DMS53 treated with DMSO at 0.1 percent for 48 hours (cell line): ENCODE measurements around the gene ATXN7L1.
A peak's percentile ranks its signal among the peaks of the same experiment; 100 is the strongest.
"Not testable (repeated sequence)": the region's sequence is repeated elsewhere in the genome, so short reads cannot be mapped to it uniquely, and the experiment has no call there.

ENCODE experiments used
- DNase-seq: peaks from one replicate; lab custom pipeline; 2025; ENCODE audit not compliant: unreplicated experiment; lab: John Stamatoyannopoulos, UW

The ATXN7L1 gene

GRCh38 chr7:105890290-105890997 lies 14.0 kb upstream of the ATXN7L1 start:
- DNase-seq, result no peak

- DNase-seq, result no peak
Measured at GRCh38 chr7:105887569-105888189, 11.3 kb upstream of the ATXN7L1 start.

- no peak for DNase-seq
Measured at GRCh38 chr7:105886776-105887175, 10.4 kb upstream of the ATXN7L1 start.

- no peak for DNase-seq
Measured at GRCh38 chr7:105885387-105886111, 9.2 kb upstream of the ATXN7L1 start.

GRCh38 chr7:105883179-105883578 lies 6.8 kb upstream of the ATXN7L1 start:
- not testable (repeated sequence) for DNase-seq

- DNase-seq, result no peak
Measured at GRCh38 chr7:105881439-105881838, 5.0 kb upstream of the ATXN7L1 start.

GRCh38 chr7:105880571-105881330 lies 4.4 kb upstream of the ATXN7L1 start:
- DNase-seq, result no peak

GRCh38 chr7:105879782-105880181 lies 3.4 kb upstream of the ATXN7L1 start:
- no peak for DNase-seq

GRCh38 chr7:105878746-105879605 lies 2.6 kb upstream of the ATXN7L1 start:
- no peak for DNase-seq

GRCh38 chr7:105877736-105878135 lies 1.3 kb upstream of the ATXN7L1 start:
- DNase-seq, result no peak

- DNase-seq, result peak; percentile 56
Measured at GRCh38 chr7:105876964-105877601, 684 bp upstream of the ATXN7L1 start.

- no peak for DNase-seq
Measured at GRCh38 chr7:105875505-105875904, 894 bp downstream of the ATXN7L1 start.

GRCh38 chr7:105874055-105874454 lies 2.3 kb downstream of the ATXN7L1 start:
- no peak for DNase-seq

GRCh38 chr7:105872491-105872890 lies 3.9 kb downstream of the ATXN7L1 start:
- no peak for DNase-seq

GRCh38 chr7:105871142-105871541 lies 5.3 kb downstream of the ATXN7L1 start:
- DNase-seq, result no peak

- no peak for DNase-seq
Measured at GRCh38 chr7:105866102-105866801, 10.1 kb downstream of the ATXN7L1 start.

- no peak for DNase-seq
Measured at GRCh38 chr7:105863876-105864275, 12.5 kb downstream of the ATXN7L1 start.

GRCh38 chr7:105862770-105863169 lies 13.6 kb downstream of the ATXN7L1 start:
- no peak for DNase-seq

- no peak for DNase-seq
Measured at GRCh38 chr7:105862276-105862675, 14.1 kb downstream of the ATXN7L1 start.
